Right lobe of liver (tissue), 6 donors: Measurements from ENCODE around the gene MACROD2. TPM values are rescaled to one million over a fixed set of nuclear protein-coding genes. Genes with fewer than 3 reads are reported as not detected.

Experiments
- ATAC-seq, 4 donors: fragments of 200-7000 bp; cut with Tn5 transposase; one replicate each; pipeline ENCODE4 v1.9.1; 2020; ENCODE audit warnings: mild to moderate bottlenecking in 4 of 4, moderate library complexity in 4 of 4
- DNase-seq, 3 donors: peaks; one replicate each; pipeline ENCODE4 v3.0.0-alpha.2; 2020
- H3K27ac ChIP-seq, 3 donors: fragments of 200-600 bp; one replicate each; pipeline ENCODE4 v1.8.0; 2022
- H3K27me3 ChIP-seq, 2 donors: fragments of 200-600 bp; one replicate each; pipeline ENCODE4 v1.8.0; 2022
- H3K36me3 ChIP-seq, 4 donors: fragments of 200-600 bp; sonication (generic) in 1 of 4; one replicate each; pipeline versions ENCODE4 v1.5.1 to v1.8.0; 2017 to 2022; ENCODE audit warnings: control low read depth in 1 of 4
- H3K4me1 ChIP-seq, 4 donors: fragments of 200-600 bp; sonication (generic) in 1 of 4; one replicate each; pipeline versions ENCODE4 v1.5.1 to v1.8.0; 2017 to 2022; ENCODE audit warnings: control low read depth in 1 of 4
- H3K4me3 ChIP-seq, 3 donors: fragments of 200-600 bp; one replicate each; pipeline ENCODE4 v1.8.0; 2022
- H3K9me3 ChIP-seq, 4 donors: fragments of 200-600 bp; sonication (generic) in 1 of 4; one replicate each; pipeline versions ENCODE4 v1.5.1 to v1.8.0; 2017 to 2022; ENCODE audit warnings: control low read depth in 1 of 4
- CTCF ChIP-seq, 4 donors: fragments of 200-600 bp in 3 of 4; fragments of 450-650 bp in 1 of 4; IDR thresholded peaks; one replicate each; pipeline versions ENCODE4 v1.5.1 to v1.8.0; 2016 to 2022; ENCODE audit warnings: antibody characterized with exemption in 4 of 4, mild to moderate bottlenecking in 2 of 4
- POLR2A ChIP-seq: fragments of 450-650 bp; IDR thresholded peaks from one replicate; pipeline ENCODE4 v1.6.1; 2017; ENCODE audit warnings: antibody characterized with exemption, mild to moderate bottlenecking
- WGBS: methylation state at CpG from one replicate; pipeline ENCODE4 v1.1.6; 2018; ENCODE audit warnings: low coverage, low lambda C conversion rate; ENCODE audit not compliant: insufficient coverage; ENCODE audit errors: missing lambda C conversion rate; 5-methylcytosine and 5-hydroxymethylcytosine counted together
- intact Hi-C, 2 donors: fragments of 100-400 bp; cut with DNase I; formaldehyde crosslinking; loops; one replicate each; pipeline versions ENCODE4 v1.11.2 to v1.14.1; 2022
- total RNA-seq, 6 experiments: library from RNA; depleted of rRNA in 2 of 6; stranded (reverse); fragments of >200 nt in 2 of 6; fragmentation: NEBNext Ultra II Directional in 3 of 6; extraction: Animal tissue kit (Norgen Biotek cat#: 25700) in 3 of 6; gene quantifications; one replicate each; pipeline versions ENCODE4 v1.1.0 to v1.2.4, GENCODE V29; 2016 to 2023
- donor health status: DM: no; HTN: yes; CAD: no.
- donor health status: DM: no; HTN: no; CAD: no.
- donor health status: DM: no; HTN: no; CAD: no.
- donor health status: DM: no; HTN: yes; CAD: no.
- donor health status: DM: no; HTN: yes; CAD: no.

MACROD2 gene
- total RNA-seq, 6 experiments from 2014 or later, result 1.2 to 5.5 (median 3.3) TPM

GRCh38 chr20:15682690-15683089 lies 1687.4 kb downstream of the MACROD2 start:
- Histone ChIP-seq H3K4me1 (no peaks in the 10 kb centered on the region), H3K9me3 (no peaks in the 10 kb centered on the region), H3K36me3 (no peaks in the 10 kb centered on the region), H3K27me3 (no peaks in the 10 kb centered on the region), H3K4me3 (no peak overlapping the region), H3K27ac (no peak overlapping the region)
- no peak for ATAC-seq
- no peak for TF ChIP-seq CTCF (IDR thresholded peaks at IDR 0.05)
- TF ChIP-seq POLR2A, result no peak
- DNase-seq, result no peak
- intact Hi-C loops, result no loop called here
- 71% methylated on average over 2 of the region's 2 CpGs for WGBS

- H3K27ac ChIP-seq, result no peak overlapping the region
- no peaks in the 10 kb centered on the region for H3K4me1 ChIP-seq
- H3K4me3 ChIP-seq, result no peak overlapping the region
- DNase-seq (no peak), ATAC-seq (no peak)
- no peak for TF ChIP-seq CTCF (IDR thresholded peaks at IDR 0.05)
- TF ChIP-seq POLR2A, result no peak
- no peaks in the 10 kb centered on the region for H3K27me3 ChIP-seq
- H3K36me3 ChIP-seq, result no peaks in the 10 kb centered on the region
- intact Hi-C loops, result no loop called here
- H3K9me3 ChIP-seq, result no peaks in the 10 kb centered on the region
- WGBS, result no CpG with 5 or more reads among the region's 1 CpG
These were observed 1697.3 kb downstream of the MACROD2 start for GRCh38 chr20:15692570-15692969.

GRCh38 chr20:15699431-15700146 lies 1704.3 kb downstream of the MACROD2 start:
- Histone ChIP-seq H3K4me1 (no peaks in the 10 kb centered on the region), H3K4me3 (no peak overlapping the region), H3K9me3 (no peaks in the 10 kb centered on the region), H3K36me3 (no peaks in the 10 kb centered on the region), H3K27me3 (no peaks in the 10 kb centered on the region), H3K27ac (no peak overlapping the region)
- WGBS, result 69% methylated on average over 4 of the region's 15 CpGs
- no peak for DNase-seq
- TF ChIP-seq CTCF (IDR thresholded peaks at IDR 0.05), result no peak
- TF ChIP-seq POLR2A, result no peak
- intact Hi-C loops, result no loop called here
- ATAC-seq, result no peak

- no peaks in the 10 kb centered on the region for H3K4me1 ChIP-seq
- intact Hi-C loops, result no loop called here
- no peak for TF ChIP-seq CTCF (IDR thresholded peaks at IDR 0.05)
- no peak for TF ChIP-seq POLR2A
- ATAC-seq (no peak), DNase-seq (no peak)
- H3K4me3 ChIP-seq, result no peak overlapping the region
- 75% methylated on average over 5 of the region's 16 CpGs for WGBS
- H3K27me3 ChIP-seq, result no peaks in the 10 kb centered on the region
- H3K36me3 ChIP-seq, result no peaks in the 10 kb centered on the region
- no peak overlapping the region for H3K27ac ChIP-seq
- no peaks in the 10 kb centered on the region for H3K9me3 ChIP-seq
These were observed 1704.9 kb downstream of the MACROD2 start for GRCh38 chr20:15700147-15700765.
